HepG2 (cell line): ENCODE results near the gene RFXANK. TPM values are rescaled to one million over a fixed set of nuclear protein-coding genes. Genes with fewer than 3 reads are reported as not detected.

ENCODE experiments used
- AKNA ChIP-seq: sonication (generic); formaldehyde crosslinking; IDR thresholded peaks from 2 replicates; pipeline ENCODE4 v1.4.0; 2020; ENCODE audit warnings: missing genetic modification reagents, borderline replicate concordance
- ARNTL ChIP-seq: sonication (generic); formaldehyde crosslinking; IDR thresholded peaks from 2 replicates; pipeline ENCODE4 v1.4.0; 2020; ENCODE audit warnings: mild to moderate bottlenecking, missing genetic modification reagents
- KDM1A ChIP-seq: IDR thresholded peaks from 2 replicates; pipeline ENCODE4 v1.6.1; 2016; ENCODE audit warnings: missing compliant biosample characterization
- MXI1 ChIP-seq: IDR thresholded peaks from 3 replicates; pipeline ENCODE4 v1.6.1; 2012; ENCODE audit warnings: low read depth, low read length, inconsistent platforms, borderline replicate concordance
- PBX3 ChIP-seq: sonication (generic); formaldehyde crosslinking; IDR thresholded peaks from 2 replicates; pipeline ENCODE4 v1.8.1; 2023; ENCODE audit warnings: missing genetic modification reagents, inconsistent platforms, borderline replicate concordance
- POLR2AphosphoS2 ChIP-seq: IDR thresholded peaks from 2 replicates; pipeline ENCODE4 v1.6.1; 2011; ENCODE audit warnings: low read depth, low read length, improper control_type of control experiment
- ZBTB2 ChIP-seq: sonication (generic); formaldehyde crosslinking; IDR thresholded peaks from 2 replicates; pipeline ENCODE4 v1.8.0; 2022; ENCODE audit warnings: low read depth, missing genetic modification reagents
- ZBTB7B ChIP-seq: sonication (generic); formaldehyde crosslinking; IDR thresholded peaks from 2 replicates; pipeline ENCODE4 v1.4.0; 2020; ENCODE audit warnings: missing genetic modification reagents
- ZGPAT ChIP-seq: IDR thresholded peaks from 2 replicates; pipeline ENCODE4 v1.6.1; 2016; ENCODE audit warnings: mild to moderate bottlenecking
- ZNF124 ChIP-seq: sonication (generic); formaldehyde crosslinking; IDR thresholded peaks from 2 replicates; pipeline ENCODE4 v1.4.0; 2020; ENCODE audit warnings: missing genetic modification reagents
- ZNF3 ChIP-seq: IDR thresholded peaks from 2 replicates; pipeline ENCODE4 v1.7.0; 2017; ENCODE audit warnings: inconsistent platforms
- ZNF510 ChIP-seq: sonication (generic); formaldehyde crosslinking; IDR thresholded peaks from 2 replicates; pipeline ENCODE4 v1.4.0; 2020; ENCODE audit warnings: low read depth, mild to moderate bottlenecking, missing genetic modification reagents
- ZNF747 ChIP-seq: sonication (generic); formaldehyde crosslinking; IDR thresholded peaks from 2 replicates; pipeline ENCODE4 v1.8.1; 2023; ENCODE audit warnings: missing genetic modification reagents, mild to moderate bottlenecking, borderline replicate concordance
- polyA plus RNA-seq, 8 experiments: library from polyadenylated mRNA; depleted of rRNA in 3 of 8; stranded (reverse) in 7 of 8; unstranded in 1 of 8; fragments of >200 nt; fragmentation: Illumina TruSeq in 4 of 8; extraction: Trizol in 4 of 8; gene quantifications; 2 replicates each; pipeline versions ENCODE4 v1.2.1 to v1.2.3, GENCODE V29; 2011 to 2016; ENCODE audit warnings: low read depth in 4 of 8, missing spikeins in 1 of 8, mixed read lengths in 1 of 8; ENCODE audit not compliant: insufficient read depth in 1 of 8
- total RNA-seq, 5 experiments: library from RNA; depleted of rRNA; stranded (reverse); fragments of >200 nt; fragmentation: Illumina TruSeq; extraction: Trizol; gene quantifications; 2 replicates each; pipeline ENCODE4 v1.2.3, GENCODE V29; 2016; ENCODE audit warnings: low read depth in 1 of 5
- TF ChIP-seq, protein P1 (sequence below): sonication (generic); formaldehyde crosslinking; IDR thresholded peaks from 2 replicates; pipeline ENCODE4 v1.4.0; 2020; ENCODE audit warnings: missing genetic modification reagents, borderline replicate concordance

RFXANK gene
- total and polyA plus RNA-seq, 2 of the 13 experiments (the other 11 are each of a cell fraction or from before 2014, with no cell fraction given), result 49.9 to 80.7 TPM

GRCh38 chr19:19214892-19215291 is 22.8 kb downstream of the RFXANK start (continued):
- TF ChIP-seq ZBTB7B (0 out of 2 replicates have a peak, but pooled peaks have one; percentile 45), POLR2AphosphoS2 (no peak), PBX3 (CRISPR knock-in tag) (peak; percentile 79), ZNF747 (CRISPR knock-in tag) (no peak), MXI1 (no peak), ZBTB2 (CRISPR knock-in tag) (no peak), ZNF510 (CRISPR knock-in tag) (peak; percentile 76; the same call in 1 of the 2 replicates), ARNTL (CRISPR knock-in tag) (0 out of 2 replicates have a peak, but pooled peaks have one; percentile 40), ZNF3 (CRISPR knock-in tag) (0 out of 2 replicates have a peak, but pooled peaks have one; percentile 26), AKNA (CRISPR knock-in tag) (0 out of 2 replicates have a peak, but pooled peaks have one; percentile 65), ZNF124 (0 out of 2 replicates have a peak, but pooled peaks have one; percentile 50), ZGPAT (CRISPR knock-in tag) (peak; percentile 23; the same call in 1 of the 2 replicates), KDM1A (no peak)
- TF ChIP-seq, protein P1, sequence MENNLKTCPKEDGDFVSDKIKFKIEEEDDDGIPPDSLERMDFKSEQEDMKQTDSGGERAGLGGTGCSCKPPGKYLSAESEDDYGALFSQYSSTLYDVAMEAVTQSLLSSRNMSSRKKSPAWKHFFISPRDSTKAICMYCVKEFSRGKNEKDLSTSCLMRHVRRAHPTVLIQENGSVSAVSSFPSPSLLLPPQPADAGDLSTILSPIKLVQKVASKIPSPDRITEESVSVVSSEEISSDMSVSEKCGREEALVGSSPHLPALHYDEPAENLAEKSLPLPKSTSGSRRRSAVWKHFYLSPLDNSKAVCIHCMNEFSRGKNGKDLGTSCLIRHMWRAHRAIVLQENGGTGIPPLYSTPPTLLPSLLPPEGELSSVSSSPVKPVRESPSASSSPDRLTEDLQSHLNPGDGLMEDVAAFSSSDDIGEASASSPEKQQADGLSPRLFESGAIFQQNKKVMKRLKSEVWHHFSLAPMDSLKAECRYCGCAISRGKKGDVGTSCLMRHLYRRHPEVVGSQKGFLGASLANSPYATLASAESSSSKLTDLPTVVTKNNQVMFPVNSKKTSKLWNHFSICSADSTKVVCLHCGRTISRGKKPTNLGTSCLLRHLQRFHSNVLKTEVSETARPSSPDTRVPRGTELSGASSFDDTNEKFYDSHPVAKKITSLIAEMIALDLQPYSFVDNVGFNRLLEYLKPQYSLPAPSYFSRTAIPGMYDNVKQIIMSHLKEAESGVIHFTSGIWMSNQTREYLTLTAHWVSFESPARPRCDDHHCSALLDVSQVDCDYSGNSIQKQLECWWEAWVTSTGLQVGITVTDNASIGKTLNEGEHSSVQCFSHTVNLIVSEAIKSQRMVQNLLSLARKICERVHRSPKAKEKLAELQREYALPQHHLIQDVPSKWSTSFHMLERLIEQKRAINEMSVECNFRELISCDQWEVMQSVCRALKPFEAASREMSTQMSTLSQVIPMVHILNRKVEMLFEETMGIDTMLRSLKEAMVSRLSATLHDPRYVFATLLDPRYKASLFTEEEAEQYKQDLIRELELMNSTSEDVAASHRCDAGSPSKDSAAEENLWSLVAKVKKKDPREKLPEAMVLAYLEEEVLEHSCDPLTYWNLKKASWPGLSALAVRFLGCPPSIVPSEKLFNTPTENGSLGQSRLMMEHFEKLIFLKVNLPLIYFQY (CRISPR knock-in tag), result 0 out of 2 replicates have a peak, but pooled peaks have one; percentile 50
